ENCODE data around the gene PTPRN2.
"Not testable (repeated sequence)": the region's sequence is repeated elsewhere in the genome, so short reads cannot be mapped to it uniquely, and the experiment has no call there.

Gene PTPRN2

DNA sequence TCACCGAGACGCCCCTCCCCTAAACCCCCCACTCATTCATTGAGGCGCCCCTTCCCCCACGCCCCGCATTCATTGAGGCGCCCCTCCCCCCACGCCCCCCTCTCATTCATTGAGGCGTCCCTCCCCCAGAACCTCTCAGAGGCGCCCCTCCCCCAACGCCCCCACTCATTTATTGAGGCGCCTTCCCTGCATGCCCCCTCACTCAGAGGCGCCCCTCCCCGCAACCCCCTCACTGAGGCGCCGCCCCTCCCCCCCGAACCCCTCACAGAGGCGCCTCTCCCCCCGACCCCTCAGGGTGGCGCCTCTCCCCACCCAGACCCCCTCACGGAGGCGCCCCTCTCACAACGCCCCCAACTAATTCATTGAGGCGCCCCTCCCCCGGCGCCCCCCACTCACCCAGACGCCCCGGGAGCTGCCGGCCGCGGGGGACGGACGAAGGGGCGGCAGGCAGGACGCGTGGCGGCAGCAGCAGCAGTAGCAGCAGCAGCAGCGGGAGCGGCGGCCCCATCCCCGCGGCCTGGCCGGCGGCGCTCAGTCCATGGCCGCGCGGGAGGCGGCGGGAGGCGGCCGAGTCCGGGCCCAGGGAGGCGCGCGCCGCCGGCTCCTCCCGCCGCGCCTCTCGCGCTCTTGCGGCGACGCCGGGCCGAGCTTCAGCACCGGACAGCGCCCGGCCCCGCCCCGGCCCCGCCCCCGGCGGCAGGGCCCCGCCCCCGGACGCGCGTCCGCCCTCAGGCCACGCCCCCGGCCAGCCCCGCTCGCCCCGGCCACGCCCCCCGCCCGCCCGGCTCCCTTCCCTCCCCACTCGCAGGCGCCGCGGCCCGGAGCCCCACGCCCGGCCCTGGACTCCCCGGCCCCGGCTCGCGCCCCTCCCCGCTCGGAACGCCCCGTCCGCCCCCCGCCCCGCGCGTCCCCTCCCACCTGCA is at the start of gene PTPRN2:
Gene PTPRN2, minus strand, starts transcription at position 662 of the 923 bp plus-strand sequence.
- peak within 1 kb of the TSS; percentile 60 for H3K4me3 Mint-ChIP-seq
- H3K27me3 Mint-ChIP-seq, result peaks cover 52% of the 10 kb centered on the region
- no peaks in the 10 kb centered on the region for H3K9me3 Mint-ChIP-seq
- ATAC-seq (replicated peaks; ENCODE audit: extremely low read depth, poor library complexity, severe bottlenecking), result peak; percentile 58
- peaks cover 9% of the 10 kb centered on the region for H3K4me1 Mint-ChIP-seq
- DNase-seq (ENCODE audit: low spot score in 2 of 2), result no peak
- peaks cover 12% of the 10 kb centered on the region for H3K36me3 Mint-ChIP-seq (ENCODE audit: insufficient read depth)
- H3K27ac Mint-ChIP-seq (ENCODE audit: low read depth), result peak within 1 kb of the TSS; percentile 81

DNA sequence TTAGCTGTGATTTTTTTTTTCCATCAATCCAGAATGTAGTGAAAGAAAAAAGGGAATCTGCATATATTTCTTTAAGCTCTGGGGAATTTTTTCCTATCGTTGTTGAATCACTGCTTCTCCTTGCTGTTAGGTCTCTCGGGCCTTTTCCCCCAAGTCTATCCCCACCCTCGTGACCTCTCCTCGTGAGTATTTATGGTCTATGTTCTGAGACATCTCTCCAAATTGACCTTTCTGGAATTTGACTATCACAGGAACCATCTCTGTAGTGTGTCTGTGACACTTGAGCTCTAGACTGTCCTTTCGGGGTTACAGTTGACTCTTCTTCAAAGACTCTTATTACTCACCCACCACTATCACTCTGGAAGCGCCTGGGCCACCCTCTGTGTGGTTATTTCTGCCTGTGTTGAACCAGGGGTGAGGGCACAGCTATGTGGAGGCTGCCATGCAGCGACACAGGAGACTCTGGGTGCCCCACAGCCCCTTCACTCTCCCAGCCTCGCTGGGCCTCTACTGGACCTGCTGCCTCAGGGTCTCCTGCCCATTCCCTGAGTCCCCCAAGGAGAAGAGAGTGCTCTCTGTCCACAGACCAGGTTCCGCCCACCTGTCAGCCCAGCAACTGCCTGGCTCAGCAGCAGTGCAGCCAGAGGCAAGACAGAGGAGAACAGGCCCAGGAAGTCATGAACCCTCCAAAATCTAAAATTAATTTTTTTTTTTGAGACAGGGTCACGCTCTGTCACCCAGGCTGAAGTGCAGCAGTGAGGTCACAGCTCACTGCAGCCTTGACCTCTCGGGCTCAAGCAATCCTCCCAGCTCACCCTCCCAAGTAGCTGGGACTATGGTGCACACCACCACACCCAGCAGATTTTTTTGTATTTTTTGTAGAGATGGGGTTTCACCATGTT is 45.7 kb upstream of the PTPRN2 start:
- ATAC-seq (replicated peaks; ENCODE audit: extremely low read depth, poor library complexity, severe bottlenecking) (no peak), DNase-seq (ENCODE audit: low spot score in 2 of 2) (no peak)
- Mint-ChIP-seq H3K4me1 (no peaks in the 10 kb centered on the region), H3K4me3 (no peak overlapping the region), H3K9me3 (no peaks in the 10 kb centered on the region), H3K36me3 (ENCODE audit: insufficient read depth) (peaks cover 2% of the 10 kb centered on the region), H3K27ac (ENCODE audit: low read depth) (no peak overlapping the region), H3K27me3 (no peaks in the 10 kb centered on the region)

DNA sequence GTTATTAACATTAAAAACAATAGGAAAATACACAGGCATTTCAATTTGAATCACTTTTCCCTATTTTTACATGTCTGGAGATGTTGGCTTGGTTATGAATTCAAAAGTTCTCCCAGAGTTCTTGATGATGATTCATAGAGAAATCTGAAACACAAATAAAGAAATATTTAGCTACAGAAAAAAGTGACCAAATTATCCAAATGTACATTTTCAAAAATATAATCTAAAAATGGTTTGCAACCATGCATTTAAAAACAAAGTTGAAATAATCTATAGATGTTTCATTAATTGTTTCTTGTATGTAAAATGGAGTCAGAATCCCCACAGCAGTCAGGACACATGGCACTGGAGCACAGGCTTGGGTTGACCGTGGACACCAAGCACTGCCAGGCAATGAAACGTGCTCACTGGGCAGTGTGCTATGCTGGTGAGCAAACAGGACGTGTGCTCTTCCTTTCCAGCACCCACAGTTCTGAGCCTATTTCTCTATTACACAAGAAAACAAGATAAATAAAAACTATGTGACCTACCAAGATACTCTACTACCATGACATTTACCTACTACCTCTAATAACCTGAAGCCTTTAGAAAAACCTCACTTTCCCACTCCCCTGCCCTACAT is 44.1 kb upstream of the PTPRN2 start:
- H3K36me3 Mint-ChIP-seq (ENCODE audit: insufficient read depth), result peaks cover 2% of the 10 kb centered on the region
- H3K27ac Mint-ChIP-seq (ENCODE audit: low read depth), result peak overlapping the region; percentile 30
- no peak for ATAC-seq (replicated peaks; ENCODE audit: extremely low read depth, poor library complexity, severe bottlenecking)
- H3K9me3 Mint-ChIP-seq, result no peaks in the 10 kb centered on the region
- H3K27me3 Mint-ChIP-seq, result no peaks in the 10 kb centered on the region
- DNase-seq (ENCODE audit: low spot score in 2 of 2), result no peak
- no peak overlapping the region for H3K4me3 Mint-ChIP-seq
- H3K4me1 Mint-ChIP-seq, result no peaks in the 10 kb centered on the region

GRCh38 chr7:158626289-158626688 is 38.7 kb upstream of the PTPRN2 start:
- H3K9me3 Mint-ChIP-seq; H3K4me3 Mint-ChIP-seq; ATAC-seq (replicated peaks; ENCODE audit: extremely low read depth, poor library complexity, severe bottlenecking); H3K4me1 Mint-ChIP-seq; H3K27me3 Mint-ChIP-seq; H3K27ac Mint-ChIP-seq (ENCODE audit: low read depth); DNase-seq (ENCODE audit: low spot score in 2 of 2); H3K36me3 Mint-ChIP-seq (ENCODE audit: insufficient read depth): not testable (repeated sequence)

- no peak overlapping the region for H3K4me3 Mint-ChIP-seq
- DNase-seq (ENCODE audit: low spot score in 2 of 2), result no peak
- H3K4me1 Mint-ChIP-seq, result no peaks in the 10 kb centered on the region
- H3K27me3 Mint-ChIP-seq, result no peaks in the 10 kb centered on the region
- peaks cover 7% of the 10 kb centered on the region for H3K36me3 Mint-ChIP-seq (ENCODE audit: insufficient read depth)
- H3K27ac Mint-ChIP-seq (ENCODE audit: low read depth), result no peak overlapping the region
- no peaks in the 10 kb centered on the region for H3K9me3 Mint-ChIP-seq
- ATAC-seq (replicated peaks; ENCODE audit: extremely low read depth, poor library complexity, severe bottlenecking), result no peak
Measured at GRCh38 chr7:158623241-158623640, 35.6 kb upstream of the PTPRN2 start.

GRCh38 chr7:158620839-158621441 is 33.3 kb upstream of the PTPRN2 start:
- Mint-ChIP-seq H3K27me3 (no peaks in the 10 kb centered on the region), H3K4me1 (no peaks in the 10 kb centered on the region), H3K36me3 (ENCODE audit: insufficient read depth) (peaks cover 9% of the 10 kb centered on the region), H3K27ac (ENCODE audit: low read depth) (no peak overlapping the region), H3K9me3 (no peaks in the 10 kb centered on the region), H3K4me3 (no peak overlapping the region)
- no peak for DNase-seq (ENCODE audit: low spot score in 2 of 2)
- no peak for ATAC-seq (replicated peaks; ENCODE audit: extremely low read depth, poor library complexity, severe bottlenecking)

- Mint-ChIP-seq H3K27ac (ENCODE audit: low read depth) (no peak overlapping the region), H3K27me3 (no peaks in the 10 kb centered on the region), H3K9me3 (no peaks in the 10 kb centered on the region), H3K36me3 (ENCODE audit: insufficient read depth) (peaks cover 9% of the 10 kb centered on the region), H3K4me1 (no peaks in the 10 kb centered on the region), H3K4me3 (no peak overlapping the region)
- no peak for DNase-seq (ENCODE audit: low spot score in 2 of 2)
- no peak for ATAC-seq (replicated peaks; ENCODE audit: extremely low read depth, poor library complexity, severe bottlenecking)
Measured at GRCh38 chr7:158620418-158620817, 32.8 kb upstream of the PTPRN2 start.

DNA sequence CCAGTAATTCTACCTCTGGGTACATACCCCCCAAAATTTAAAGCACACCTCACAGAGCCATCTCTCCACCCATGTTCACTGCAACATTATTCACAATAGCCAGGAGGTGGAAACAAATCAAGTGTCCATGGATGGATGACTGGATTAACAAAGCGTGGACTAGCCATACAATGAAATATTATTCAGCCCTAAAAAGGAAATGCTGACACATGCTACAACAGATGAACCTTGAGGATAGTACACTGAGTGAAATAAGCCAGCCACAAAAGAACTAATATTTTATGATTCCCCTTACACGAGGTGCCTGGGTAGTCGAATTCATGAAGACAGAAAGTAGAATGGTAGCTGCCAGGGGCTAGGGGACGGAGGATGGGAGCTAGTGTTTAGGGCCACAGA is 31.1 kb upstream of the PTPRN2 start:
- Mint-ChIP-seq H3K9me3 (no peaks in the 10 kb centered on the region), H3K27ac (ENCODE audit: low read depth) (no peak overlapping the region), H3K36me3 (ENCODE audit: insufficient read depth) (peaks cover 8% of the 10 kb centered on the region), H3K27me3 (no peaks in the 10 kb centered on the region), H3K4me3 (no peak overlapping the region), H3K4me1 (no peaks in the 10 kb centered on the region)
- DNase-seq (ENCODE audit: low spot score in 2 of 2), result no peak
- no peak for ATAC-seq (replicated peaks; ENCODE audit: extremely low read depth, poor library complexity, severe bottlenecking)

- no peak overlapping the region for H3K4me3 Mint-ChIP-seq
- H3K9me3 Mint-ChIP-seq, result no peaks in the 10 kb centered on the region
- no peak overlapping the region for H3K27ac Mint-ChIP-seq (ENCODE audit: low read depth)
- H3K36me3 Mint-ChIP-seq (ENCODE audit: insufficient read depth), result peaks cover 4% of the 10 kb centered on the region
- no peaks in the 10 kb centered on the region for H3K4me1 Mint-ChIP-seq
- ATAC-seq (replicated peaks; ENCODE audit: extremely low read depth, poor library complexity, severe bottlenecking), result no peak
- DNase-seq (ENCODE audit: low spot score in 2 of 2), result no peak
- H3K27me3 Mint-ChIP-seq, result no peaks in the 10 kb centered on the region
Measured at GRCh38 chr7:158617737-158618128, 30.1 kb upstream of the PTPRN2 start.

GRCh38 chr7:158616050-158616449 is 28.4 kb upstream of the PTPRN2 start:
- peaks cover 2% of the 10 kb centered on the region for H3K36me3 Mint-ChIP-seq (ENCODE audit: insufficient read depth)
- ATAC-seq (replicated peaks; ENCODE audit: extremely low read depth, poor library complexity, severe bottlenecking) (no peak), DNase-seq (ENCODE audit: low spot score in 2 of 2) (no peak)
- no peak overlapping the region for H3K27ac Mint-ChIP-seq (ENCODE audit: low read depth)
- no peaks in the 10 kb centered on the region for H3K27me3 Mint-ChIP-seq
- no peak overlapping the region for H3K4me3 Mint-ChIP-seq
- no peaks in the 10 kb centered on the region for H3K9me3 Mint-ChIP-seq
- no peaks in the 10 kb centered on the region for H3K4me1 Mint-ChIP-seq

- peaks cover 2% of the 10 kb centered on the region for H3K36me3 Mint-ChIP-seq (ENCODE audit: insufficient read depth)
- no peak overlapping the region for H3K27ac Mint-ChIP-seq (ENCODE audit: low read depth)
- no peaks in the 10 kb centered on the region for H3K27me3 Mint-ChIP-seq
- peaks cover 3% of the 10 kb centered on the region for H3K4me1 Mint-ChIP-seq
- no peak overlapping the region for H3K4me3 Mint-ChIP-seq
- no peaks in the 10 kb centered on the region for H3K9me3 Mint-ChIP-seq
- ATAC-seq (replicated peaks; ENCODE audit: extremely low read depth, poor library complexity, severe bottlenecking) (no peak), DNase-seq (ENCODE audit: low spot score in 2 of 2) (no peak)
Measured at GRCh38 chr7:158614700-158615099, 27.1 kb upstream of the PTPRN2 start.

GRCh38 chr7:158613481-158613880 is 25.9 kb upstream of the PTPRN2 start:
- Mint-ChIP-seq H3K4me1 (peaks cover 10% of the 10 kb centered on the region), H3K36me3 (ENCODE audit: insufficient read depth) (peaks cover 2% of the 10 kb centered on the region), H3K4me3 (no peak overlapping the region), H3K27ac (ENCODE audit: low read depth) (peak overlapping the region; percentile 51), H3K9me3 (no peaks in the 10 kb centered on the region), H3K27me3 (no peaks in the 10 kb centered on the region)
- ATAC-seq (replicated peaks; ENCODE audit: extremely low read depth, poor library complexity, severe bottlenecking) (no peak), DNase-seq (ENCODE audit: low spot score in 2 of 2) (no peak)

Measured in central memory CD8-positive, alpha-beta T cell (primary cell).